Type B pancreatic cell (in vitro differentiated cells): ENCODE data around the gene SNX25. TPM values are rescaled to one million over a fixed set of nuclear protein-coding genes. Genes with fewer than 3 reads are reported as not detected.

ENCODE experiments used
- DNase-seq: peaks from one replicate; pipeline ENCODE4 v3.0.0; 2021; ENCODE audit warnings: mixed read lengths; ENCODE audit not compliant: unreplicated experiment; ENCODE audit errors: extremely low spot score
- H3K27ac Mint-ChIP-seq: 2 replicates; pipeline ENCODE4 v1.8.0; 2021; ENCODE audit warnings: mild to moderate bottlenecking, mixed read lengths
- H3K27me3 Mint-ChIP-seq: 2 replicates; pipeline ENCODE4 v1.8.0; 2021; ENCODE audit warnings: mixed read lengths
- H3K36me3 Mint-ChIP-seq: 2 replicates; pipeline ENCODE4 v1.8.0; 2021; ENCODE audit warnings: mixed read lengths
- H3K4me1 Mint-ChIP-seq: one replicate; pipeline ENCODE4 v1.8.0; 2021; ENCODE audit warnings: mixed read lengths; ENCODE audit not compliant: unreplicated experiment
- H3K4me3 Mint-ChIP-seq: 2 replicates; pipeline ENCODE4 v1.8.0; 2021; ENCODE audit warnings: mild to moderate bottlenecking, mixed read lengths
- H3K9me3 Mint-ChIP-seq: 2 replicates; pipeline ENCODE4 v1.8.0; 2021; ENCODE audit warnings: mixed read lengths
- CTCF ChIP-seq: fragments of 200-600 bp; sonication (generic); conservative IDR thresholded peaks from 2 replicates; pipeline ENCODE4 v1.5.0; 2021; ENCODE audit warnings: antibody characterized with exemption, mild to moderate bottlenecking
- total RNA-seq: library from RNA; stranded (reverse); gene quantifications from 2 replicates; pipeline ENCODE4 v1.2.1, GENCODE V29; 2021; ENCODE audit warnings: low replicate concordance

The SNX25 gene
- total RNA-seq, 1 donor from 2014 or later, result 11.2 TPM

- no peak overlapping the region for H3K27ac Mint-ChIP-seq
- H3K9me3 Mint-ChIP-seq, result no peaks in the 10 kb centered on the region
- no peak for TF ChIP-seq CTCF
- H3K36me3 Mint-ChIP-seq, result peaks cover 9% of the 10 kb centered on the region
- H3K4me3 Mint-ChIP-seq, result no peak overlapping the region
- no peaks in the 10 kb centered on the region for H3K27me3 Mint-ChIP-seq
- H3K4me1 Mint-ChIP-seq, result peaks cover 6% of the 10 kb centered on the region
- no peak for DNase-seq
These were observed 27.2 kb upstream of the SNX25 start for GRCh38 chr4:185182239-185182638.

GRCh38 chr4:185183622-185184281 is 25.6 kb upstream of the SNX25 start:
- Mint-ChIP-seq H3K9me3 (no peaks in the 10 kb centered on the region), H3K4me3 (no peak overlapping the region), H3K4me1 (peaks cover 9% of the 10 kb centered on the region), H3K36me3 (peaks cover 10% of the 10 kb centered on the region), H3K27me3 (no peaks in the 10 kb centered on the region), H3K27ac (no peak overlapping the region)
- peak; percentile 86 for TF ChIP-seq CTCF
- DNase-seq, result no peak

- Mint-ChIP-seq H3K27ac (no peak overlapping the region), H3K4me1 (peaks cover 9% of the 10 kb centered on the region), H3K9me3 (no peaks in the 10 kb centered on the region), H3K27me3 (no peaks in the 10 kb centered on the region), H3K36me3 (peaks cover 16% of the 10 kb centered on the region), H3K4me3 (no peak overlapping the region)
- no peak for DNase-seq
- TF ChIP-seq CTCF, result no peak
These were observed 22.6 kb upstream of the SNX25 start for GRCh38 chr4:185186769-185187168.

- no peak overlapping the region for H3K27ac Mint-ChIP-seq
- H3K9me3 Mint-ChIP-seq, result no peaks in the 10 kb centered on the region
- peaks cover 9% of the 10 kb centered on the region for H3K4me1 Mint-ChIP-seq
- no peak for TF ChIP-seq CTCF
- H3K4me3 Mint-ChIP-seq, result no peak overlapping the region
- DNase-seq, result no peak
- H3K36me3 Mint-ChIP-seq, result peaks cover 16% of the 10 kb centered on the region
- H3K27me3 Mint-ChIP-seq, result no peaks in the 10 kb centered on the region
These were observed 19.6 kb upstream of the SNX25 start for GRCh38 chr4:185189606-185190305.

- H3K9me3 Mint-ChIP-seq, result no peaks in the 10 kb centered on the region
- DNase-seq, result no peak
- no peak overlapping the region for H3K27ac Mint-ChIP-seq
- TF ChIP-seq CTCF, result no peak
- H3K4me1 Mint-ChIP-seq, result peaks cover 9% of the 10 kb centered on the region
- peaks cover 16% of the 10 kb centered on the region for H3K36me3 Mint-ChIP-seq
- no peaks in the 10 kb centered on the region for H3K27me3 Mint-ChIP-seq
- H3K4me3 Mint-ChIP-seq, result no peak overlapping the region
These were observed 19.0 kb upstream of the SNX25 start for GRCh38 chr4:185190306-185190856.
